ENCODE results near the gene BCAN. TPM values are rescaled to one million over a fixed set of nuclear protein-coding genes. Genes with fewer than 3 reads are reported as not detected.

The BCAN gene
- total RNA-seq, 4 donors from 2014 or later: not detected

DNA sequence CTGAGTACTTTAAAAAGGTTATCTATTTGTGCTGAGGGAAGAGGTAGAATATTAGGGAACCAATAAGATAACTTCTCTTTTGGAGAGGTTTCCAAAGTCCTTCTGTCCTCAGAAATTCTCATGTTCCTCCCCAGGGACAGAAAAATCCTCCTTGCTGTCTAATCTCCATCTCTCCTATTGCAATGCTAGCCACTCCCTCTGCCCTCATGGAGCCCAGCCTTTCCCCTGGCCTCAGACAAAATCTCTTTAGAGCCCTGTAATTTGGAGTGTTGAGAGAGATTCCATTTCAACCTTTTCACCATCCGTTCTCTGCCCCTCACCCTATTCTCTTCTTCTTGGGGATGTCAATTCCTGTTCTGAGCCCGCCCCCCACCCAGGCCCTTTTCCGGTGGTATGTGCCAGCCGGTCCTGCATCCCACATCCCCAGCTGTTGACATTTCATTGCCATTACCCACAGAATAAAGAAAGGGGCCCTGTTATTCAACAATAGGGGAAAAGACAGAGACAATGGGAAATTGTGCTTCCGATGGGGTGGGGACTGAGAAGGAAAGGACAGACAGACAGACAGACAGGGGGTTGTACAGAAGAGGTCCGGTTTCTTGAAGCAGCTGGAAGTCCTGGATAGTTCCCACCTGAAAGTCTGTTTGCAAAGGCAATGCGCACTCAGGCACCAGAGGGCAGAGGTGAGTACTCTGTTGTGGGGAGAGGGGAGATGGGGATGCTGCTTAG is 22.9 kb upstream of the BCAN start, which contains the start of gene HAPLN2:
Gene HAPLN2, plus strand, starts transcription at position 563 of the 729 bp plus-strand sequence. CDS start 4,076 bp downstream, outside the sequence.
- DNase-seq (ENCODE audit: low spot score) (no peak), ATAC-seq (ENCODE audit: low FRiP score) (no peak)
- TF ChIP-seq, protein P1, sequence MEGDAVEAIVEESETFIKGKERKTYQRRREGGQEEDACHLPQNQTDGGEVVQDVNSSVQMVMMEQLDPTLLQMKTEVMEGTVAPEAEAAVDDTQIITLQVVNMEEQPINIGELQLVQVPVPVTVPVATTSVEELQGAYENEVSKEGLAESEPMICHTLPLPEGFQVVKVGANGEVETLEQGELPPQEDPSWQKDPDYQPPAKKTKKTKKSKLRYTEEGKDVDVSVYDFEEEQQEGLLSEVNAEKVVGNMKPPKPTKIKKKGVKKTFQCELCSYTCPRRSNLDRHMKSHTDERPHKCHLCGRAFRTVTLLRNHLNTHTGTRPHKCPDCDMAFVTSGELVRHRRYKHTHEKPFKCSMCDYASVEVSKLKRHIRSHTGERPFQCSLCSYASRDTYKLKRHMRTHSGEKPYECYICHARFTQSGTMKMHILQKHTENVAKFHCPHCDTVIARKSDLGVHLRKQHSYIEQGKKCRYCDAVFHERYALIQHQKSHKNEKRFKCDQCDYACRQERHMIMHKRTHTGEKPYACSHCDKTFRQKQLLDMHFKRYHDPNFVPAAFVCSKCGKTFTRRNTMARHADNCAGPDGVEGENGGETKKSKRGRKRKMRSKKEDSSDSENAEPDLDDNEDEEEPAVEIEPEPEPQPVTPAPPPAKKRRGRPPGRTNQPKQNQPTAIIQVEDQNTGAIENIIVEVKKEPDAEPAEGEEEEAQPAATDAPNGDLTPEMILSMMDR (IDR thresholded peaks at IDR 0.05): no peak

DNA sequence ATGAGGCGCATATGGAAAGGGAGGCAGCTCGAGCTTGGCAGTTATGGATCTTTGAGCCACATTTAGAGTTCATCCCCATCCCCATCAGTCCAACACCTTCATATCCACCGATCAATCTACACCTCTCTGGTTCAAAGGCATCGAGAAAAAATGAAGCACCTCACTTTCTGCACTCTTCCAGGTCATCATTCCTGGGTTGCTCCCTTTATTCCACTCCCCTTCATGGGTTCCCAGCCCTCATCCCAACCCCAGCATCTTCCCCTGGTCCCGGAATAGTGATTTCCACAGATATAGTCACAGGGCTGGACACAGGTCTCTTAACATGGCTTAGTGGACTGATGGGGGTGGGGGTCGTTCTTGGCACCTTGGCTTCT is 22.3 kb upstream of the BCAN start:
- ATAC-seq (ENCODE audit: low FRiP score) (no peak), DNase-seq (ENCODE audit: low spot score) (no peak)
- TF ChIP-seq, protein P1 (IDR thresholded peaks at IDR 0.05): no peak

DNA sequence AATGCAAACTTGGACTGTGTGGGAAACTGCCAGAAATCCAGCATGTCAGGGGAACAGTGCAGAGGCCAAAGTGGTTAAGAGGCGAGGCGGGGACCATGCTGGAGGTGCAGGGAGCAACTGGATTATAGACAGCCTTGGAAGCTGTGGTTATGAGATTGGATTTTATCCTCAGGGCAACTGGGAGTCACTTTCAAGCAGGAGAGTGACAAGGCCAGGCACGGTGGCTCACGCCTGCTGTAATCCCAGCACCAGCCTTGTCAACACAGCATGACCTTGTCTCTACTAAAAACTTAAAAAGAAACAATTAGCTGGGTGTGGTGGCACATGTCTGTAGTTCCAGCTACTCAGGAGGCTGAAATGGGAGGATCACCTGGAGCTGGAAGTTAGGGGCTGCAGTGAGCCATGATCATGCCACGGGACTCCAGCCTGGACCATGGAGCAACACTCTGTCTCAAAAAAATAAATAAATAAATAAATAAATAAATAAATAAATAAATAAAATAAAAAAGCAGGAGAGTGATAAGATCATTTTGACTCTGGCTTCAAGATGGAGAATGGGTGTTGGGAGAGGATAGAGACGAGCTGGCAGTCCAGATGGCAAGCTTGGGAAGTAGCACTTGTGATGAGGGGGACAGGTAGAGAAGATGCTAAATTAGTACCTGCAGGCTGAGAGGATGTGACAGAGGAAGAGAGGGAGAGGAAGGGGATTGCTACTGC is 19.2 kb upstream of the BCAN start:
- TF ChIP-seq, protein P1 (IDR thresholded peaks at IDR 0.05): no peak
- DNase-seq (ENCODE audit: low spot score) (no peak), ATAC-seq (ENCODE audit: low FRiP score) (no peak)

DNA sequence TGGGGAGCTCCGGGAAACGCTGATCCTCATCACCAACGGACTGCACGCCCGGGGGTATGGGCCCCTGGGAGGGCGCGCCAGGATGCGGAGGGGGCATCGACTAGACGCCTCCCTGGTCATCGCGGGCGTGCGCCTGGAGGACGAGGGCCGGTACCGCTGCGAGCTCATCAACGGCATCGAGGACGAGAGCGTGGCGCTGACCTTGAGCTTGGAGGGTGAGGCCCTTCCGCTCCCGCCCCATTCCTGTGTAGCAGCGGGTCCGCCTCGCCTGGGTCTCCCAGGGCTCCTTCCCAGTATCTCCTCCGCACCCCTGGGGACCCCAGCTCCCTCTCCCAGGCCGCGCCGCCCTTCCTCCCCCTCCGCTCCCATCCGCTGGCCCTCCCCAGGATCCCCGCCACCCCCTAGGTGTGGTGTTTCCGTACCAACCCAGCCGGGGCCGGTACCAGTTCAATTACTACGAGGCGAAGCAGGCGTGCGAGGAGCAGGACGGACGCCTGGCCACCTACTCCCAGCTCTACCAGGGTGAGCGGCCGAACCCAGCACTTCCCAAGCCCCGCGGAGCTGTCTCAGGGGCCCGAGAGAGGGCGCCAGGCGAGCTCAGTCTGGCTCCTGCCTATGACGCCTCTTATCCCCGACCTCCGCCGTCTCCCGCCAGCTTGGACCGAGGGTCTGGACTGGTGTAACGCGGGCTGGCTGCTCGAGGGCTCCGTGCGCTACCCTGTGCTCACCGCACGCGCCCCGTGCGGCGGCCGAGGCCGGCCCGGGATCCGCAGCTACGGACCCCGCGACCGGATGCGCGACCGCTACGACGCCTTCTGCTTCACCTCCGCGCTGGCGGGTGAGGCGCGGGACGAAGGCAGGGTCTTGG is 17.7 kb upstream of the BCAN start:
- DNase-seq (ENCODE audit: low spot score) (no peak), ATAC-seq (ENCODE audit: low FRiP score) (peak; percentile 39)
- TF ChIP-seq, protein P1 (IDR thresholded peaks at IDR 0.05): no peak

DNA sequence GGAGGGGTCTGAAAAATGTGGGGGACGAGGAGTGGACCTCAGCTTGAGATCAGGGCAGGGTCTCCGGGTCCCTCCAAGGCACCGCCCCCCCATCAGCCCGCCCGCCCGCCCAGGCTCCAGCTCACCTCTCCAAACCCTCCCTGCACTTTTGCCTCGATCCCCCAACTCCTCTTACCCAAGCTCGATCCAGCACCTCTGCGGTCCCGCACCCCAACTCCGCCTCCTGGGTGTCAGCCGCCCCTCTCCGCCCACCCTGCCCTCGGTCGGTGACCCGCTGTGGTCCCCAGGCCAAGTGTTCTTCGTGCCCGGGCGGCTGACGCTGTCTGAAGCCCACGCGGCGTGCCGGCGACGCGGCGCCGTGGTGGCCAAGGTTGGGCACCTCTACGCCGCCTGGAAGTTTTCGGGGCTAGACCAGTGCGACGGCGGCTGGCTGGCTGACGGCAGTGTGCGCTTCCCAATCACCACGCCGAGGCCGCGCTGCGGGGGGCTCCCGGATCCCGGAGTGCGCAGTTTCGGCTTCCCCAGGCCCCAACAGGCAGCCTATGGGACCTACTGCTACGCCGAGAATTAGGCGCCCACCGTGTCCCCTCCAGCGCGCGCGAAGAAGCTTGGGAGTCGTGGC is 17.0 kb upstream of the BCAN start:
- DNase-seq (ENCODE audit: low spot score): no peak
- ATAC-seq (ENCODE audit: low FRiP score): no peak
- TF ChIP-seq, protein P1 (IDR thresholded peaks at IDR 0.05): no peak

DNA sequence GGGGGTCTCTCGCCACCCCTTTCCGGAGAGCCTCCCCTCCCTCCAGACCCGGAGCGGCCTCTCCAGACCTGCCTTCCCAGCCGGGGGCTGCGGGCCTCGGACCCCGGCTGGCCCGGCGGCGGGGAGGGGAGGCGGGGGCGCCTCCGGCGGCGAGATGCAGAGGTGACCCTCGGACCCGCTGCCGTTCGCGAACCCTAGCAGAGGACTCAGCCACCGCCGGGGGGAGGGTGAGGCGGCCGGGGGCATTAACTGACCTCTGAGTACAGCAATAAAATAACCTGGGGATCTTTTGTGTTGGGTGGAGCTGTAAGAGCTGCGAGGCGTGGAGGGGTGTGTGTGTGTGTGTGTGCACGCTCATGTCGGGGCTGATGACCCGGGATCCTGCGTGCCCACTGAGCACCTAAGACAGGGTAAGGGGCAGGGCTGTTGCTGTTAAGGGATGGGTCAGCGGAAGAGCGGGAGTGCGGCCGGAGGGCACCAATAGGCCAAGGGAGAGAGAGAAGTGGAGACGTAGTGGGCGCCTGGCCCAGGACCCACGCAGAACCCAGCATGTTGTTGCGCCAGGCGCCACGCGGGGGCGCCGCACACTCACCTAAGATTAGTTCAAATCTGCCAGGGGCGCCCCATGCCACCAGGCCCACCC is 16.4 kb upstream of the BCAN start:
- ATAC-seq (ENCODE audit: low FRiP score) (peak; percentile 67), DNase-seq (ENCODE audit: low spot score) (peak; percentile 56)
- TF ChIP-seq, protein P1 (IDR thresholded peaks at IDR 0.05): peak in 1 of 3 donors; percentile 61
